ENCODE results near the gene ZNF76.

DNA sequence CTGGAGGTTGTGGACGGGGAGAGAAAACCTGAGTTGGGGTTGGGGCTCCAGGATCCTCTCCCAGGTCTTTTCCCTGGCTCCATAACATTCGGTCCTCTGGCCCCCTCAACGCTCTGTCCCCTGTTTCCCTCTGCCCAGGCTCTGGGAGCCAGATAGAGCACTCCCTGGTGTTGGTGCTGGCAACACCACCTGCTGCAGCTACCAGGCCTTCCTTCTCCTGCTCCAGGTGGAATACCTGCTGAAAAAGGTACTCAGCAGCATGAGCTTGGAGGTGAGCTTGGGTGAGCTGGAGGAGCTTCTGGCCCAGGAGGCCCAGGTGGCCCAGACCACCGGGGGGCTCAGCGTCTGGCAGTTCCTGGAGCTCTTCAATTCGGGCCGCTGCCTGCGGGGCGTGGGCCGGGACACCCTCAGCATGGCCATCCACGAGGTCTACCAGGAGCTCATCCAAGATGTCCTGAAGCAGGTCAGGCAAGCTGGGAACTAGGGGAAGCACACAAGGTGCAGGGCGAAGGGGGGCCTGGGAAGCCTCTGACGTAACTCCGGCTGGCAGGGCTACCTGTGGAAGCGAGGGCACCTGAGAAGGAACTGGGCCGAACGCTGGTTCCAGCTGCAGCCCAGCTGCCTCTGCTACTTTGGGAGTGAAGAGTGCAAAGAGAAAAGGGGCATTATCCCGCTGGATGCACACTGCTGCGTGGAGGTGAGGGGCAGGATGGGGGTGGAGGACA is 52.7 kb downstream of the ZNF76 start:
- TF ChIP-seq REST (IDR thresholded peaks at IDR 0.05) (no peak), BHLHE40 (IDR thresholded peaks at IDR 0.05; ENCODE audit: low read depth, low read length) (no peak), POLR2A (IDR thresholded peaks at IDR 0.05; ENCODE audit: low read length) (no peak), E2F6 (IDR thresholded peaks at IDR 0.05; ENCODE audit: borderline replicate concordance, low read depth) (no peak), FOSL2 (IDR thresholded peaks at IDR 0.05) (no peak), FOSL2 (CRISPR knock-in tag; IDR thresholded peaks at IDR 0.05) (no peak)
- TF ChIP-seq, protein P1, sequence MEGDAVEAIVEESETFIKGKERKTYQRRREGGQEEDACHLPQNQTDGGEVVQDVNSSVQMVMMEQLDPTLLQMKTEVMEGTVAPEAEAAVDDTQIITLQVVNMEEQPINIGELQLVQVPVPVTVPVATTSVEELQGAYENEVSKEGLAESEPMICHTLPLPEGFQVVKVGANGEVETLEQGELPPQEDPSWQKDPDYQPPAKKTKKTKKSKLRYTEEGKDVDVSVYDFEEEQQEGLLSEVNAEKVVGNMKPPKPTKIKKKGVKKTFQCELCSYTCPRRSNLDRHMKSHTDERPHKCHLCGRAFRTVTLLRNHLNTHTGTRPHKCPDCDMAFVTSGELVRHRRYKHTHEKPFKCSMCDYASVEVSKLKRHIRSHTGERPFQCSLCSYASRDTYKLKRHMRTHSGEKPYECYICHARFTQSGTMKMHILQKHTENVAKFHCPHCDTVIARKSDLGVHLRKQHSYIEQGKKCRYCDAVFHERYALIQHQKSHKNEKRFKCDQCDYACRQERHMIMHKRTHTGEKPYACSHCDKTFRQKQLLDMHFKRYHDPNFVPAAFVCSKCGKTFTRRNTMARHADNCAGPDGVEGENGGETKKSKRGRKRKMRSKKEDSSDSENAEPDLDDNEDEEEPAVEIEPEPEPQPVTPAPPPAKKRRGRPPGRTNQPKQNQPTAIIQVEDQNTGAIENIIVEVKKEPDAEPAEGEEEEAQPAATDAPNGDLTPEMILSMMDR (IDR thresholded peaks at IDR 0.05) = no peak

Measured in A549 (cell line).